Kidney epithelial cell (primary cell): ENCODE data around the gene FAM210A. TPM values are rescaled to one million over a fixed set of nuclear protein-coding genes. Genes with fewer than 3 reads are reported as not detected.
A peak's percentile ranks its signal among the peaks of the same experiment; 100 is the strongest.

Source experiments
- DNase-seq: peaks from one replicate; pipeline ENCODE4 v3.0.0-alpha.2; 2010; ENCODE audit warnings: low read depth
- H3K27me3 ChIP-seq: 2 replicates; pipeline ENCODE4 v1.6.0; 2011; ENCODE audit warnings: low read length; ENCODE audit not compliant: control insufficient read depth, insufficient read depth
- H3K36me3 ChIP-seq: 2 replicates; pipeline ENCODE4 v1.5.1; 2011; ENCODE audit warnings: low read length; ENCODE audit not compliant: control insufficient read depth, insufficient read depth
- H3K4me3 ChIP-seq: 2 replicates; pipeline ENCODE4 v1.5.1; 2011; ENCODE audit warnings: low read depth, mild to moderate bottlenecking, control low read depth, low read length
- total RNA-seq: library from RNA; depleted of rRNA; stranded (reverse); fragments of >200 nt; gene quantifications from 2 replicates; pipeline ENCODE4 v1.2.3, GENCODE V29; 2015
- TF ChIP-seq, protein P1 (sequence below): IDR thresholded peaks from 2 replicates; pipeline ENCODE4 v1.5.1; 2011; ENCODE audit warnings: mild to moderate bottlenecking, moderate library complexity, low read length, control low read depth, inconsistent platforms; ENCODE audit not compliant: insufficient read depth, poor library complexity, severe bottlenecking

Gene FAM210A
- total RNA-seq, 1 donor from 2014 or later, result 13.6 TPM

DNA sequence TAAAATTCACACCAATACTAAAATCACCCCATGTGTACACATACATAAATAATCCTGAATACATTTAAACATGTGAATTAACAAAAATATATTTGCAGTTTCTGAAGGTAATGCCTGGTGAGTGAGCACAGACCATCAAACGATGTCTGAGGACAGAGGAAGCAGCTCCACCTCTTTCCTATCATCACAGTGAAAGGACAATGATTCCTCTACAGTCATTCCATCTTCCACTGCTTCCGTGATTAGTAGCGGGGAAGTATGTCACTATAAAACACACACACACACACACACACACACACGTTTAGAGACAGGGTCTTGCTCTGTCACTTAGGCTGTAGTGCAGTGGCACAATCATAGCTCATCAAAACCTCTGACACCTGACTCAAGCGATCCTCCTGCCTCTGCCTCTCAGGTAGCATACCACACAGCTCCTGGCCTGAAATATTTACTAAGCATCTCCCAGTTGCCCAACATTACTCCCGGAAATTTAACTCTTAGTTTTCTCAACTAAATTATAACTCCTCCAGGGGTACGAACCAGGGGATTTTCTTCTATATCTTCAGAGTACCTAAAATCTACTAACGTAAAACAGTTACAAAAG, 12.8 kb downstream of the FAM210A start:
- H3K27me3 ChIP-seq, result no peaks in the 10 kb centered on the region
- H3K4me3 ChIP-seq, result no peak overlapping the region
- TF ChIP-seq, protein P1, sequence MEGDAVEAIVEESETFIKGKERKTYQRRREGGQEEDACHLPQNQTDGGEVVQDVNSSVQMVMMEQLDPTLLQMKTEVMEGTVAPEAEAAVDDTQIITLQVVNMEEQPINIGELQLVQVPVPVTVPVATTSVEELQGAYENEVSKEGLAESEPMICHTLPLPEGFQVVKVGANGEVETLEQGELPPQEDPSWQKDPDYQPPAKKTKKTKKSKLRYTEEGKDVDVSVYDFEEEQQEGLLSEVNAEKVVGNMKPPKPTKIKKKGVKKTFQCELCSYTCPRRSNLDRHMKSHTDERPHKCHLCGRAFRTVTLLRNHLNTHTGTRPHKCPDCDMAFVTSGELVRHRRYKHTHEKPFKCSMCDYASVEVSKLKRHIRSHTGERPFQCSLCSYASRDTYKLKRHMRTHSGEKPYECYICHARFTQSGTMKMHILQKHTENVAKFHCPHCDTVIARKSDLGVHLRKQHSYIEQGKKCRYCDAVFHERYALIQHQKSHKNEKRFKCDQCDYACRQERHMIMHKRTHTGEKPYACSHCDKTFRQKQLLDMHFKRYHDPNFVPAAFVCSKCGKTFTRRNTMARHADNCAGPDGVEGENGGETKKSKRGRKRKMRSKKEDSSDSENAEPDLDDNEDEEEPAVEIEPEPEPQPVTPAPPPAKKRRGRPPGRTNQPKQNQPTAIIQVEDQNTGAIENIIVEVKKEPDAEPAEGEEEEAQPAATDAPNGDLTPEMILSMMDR, result no peak
- no peaks in the 10 kb centered on the region for H3K36me3 ChIP-seq
- no peak for DNase-seq

DNA sequence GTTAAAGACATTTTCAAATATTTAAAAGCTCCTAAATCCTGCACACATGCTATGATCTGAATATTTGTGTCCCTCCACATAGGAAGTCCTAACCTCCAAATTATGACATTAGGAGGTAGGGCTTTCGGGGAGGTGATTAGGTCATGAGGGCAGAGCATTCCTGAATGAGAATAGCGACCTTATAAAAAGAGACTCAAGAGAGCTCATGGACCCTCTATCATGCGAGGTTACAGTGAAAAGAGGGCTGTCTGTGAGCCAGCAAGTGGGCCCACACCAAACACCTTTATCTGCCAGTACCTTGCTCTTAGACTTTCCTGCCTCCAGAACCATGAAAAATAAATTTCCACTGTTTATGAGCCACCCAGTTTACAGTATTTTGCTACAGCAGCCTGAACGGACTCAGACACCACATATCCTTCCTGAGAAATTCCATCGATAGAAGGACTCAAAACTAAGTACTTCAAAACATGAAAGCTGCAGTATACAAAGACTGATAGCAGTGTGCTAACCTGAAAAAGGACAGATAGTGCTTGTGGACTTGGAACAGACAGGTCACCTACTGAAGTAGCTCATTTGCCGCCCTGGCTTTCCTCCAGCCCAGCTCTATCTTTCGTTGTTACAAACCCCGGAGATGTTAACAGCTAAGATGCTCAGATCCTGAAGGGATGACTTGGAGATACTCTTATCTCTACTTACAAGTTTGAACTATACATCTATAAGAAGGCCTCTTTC, 13.8 kb downstream of the FAM210A start:
- Histone ChIP-seq H3K4me3 (no peak overlapping the region), H3K36me3 (no peaks in the 10 kb centered on the region), H3K27me3 (no peaks in the 10 kb centered on the region)
- no peak for DNase-seq
- TF ChIP-seq, protein P1, result no peak

DNA sequence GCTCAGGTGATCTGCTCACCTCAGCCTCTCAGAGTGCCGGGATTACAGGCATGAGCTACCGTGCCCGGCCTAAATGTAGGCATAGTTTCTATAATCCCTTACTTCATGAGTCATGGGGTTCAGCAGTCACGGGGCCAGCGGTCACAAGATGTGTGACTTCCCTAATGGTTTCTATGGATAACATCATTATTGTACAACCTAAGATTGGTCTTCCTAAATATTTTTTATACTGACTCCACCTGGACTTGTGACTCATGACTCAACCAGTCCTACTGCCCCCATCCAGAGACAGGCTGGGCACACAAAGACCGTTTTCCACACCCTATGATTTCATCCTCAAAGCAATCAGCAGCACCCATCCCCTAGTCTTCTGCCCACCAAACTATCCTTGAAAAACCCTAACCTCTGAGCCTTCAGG, 15.9 kb downstream of the FAM210A start:
- no peaks in the 10 kb centered on the region for H3K36me3 ChIP-seq
- H3K4me3 ChIP-seq, result no peak overlapping the region
- TF ChIP-seq, protein P1, result no peak
- DNase-seq, result peak; percentile 60
- no peaks in the 10 kb centered on the region for H3K27me3 ChIP-seq

DNA sequence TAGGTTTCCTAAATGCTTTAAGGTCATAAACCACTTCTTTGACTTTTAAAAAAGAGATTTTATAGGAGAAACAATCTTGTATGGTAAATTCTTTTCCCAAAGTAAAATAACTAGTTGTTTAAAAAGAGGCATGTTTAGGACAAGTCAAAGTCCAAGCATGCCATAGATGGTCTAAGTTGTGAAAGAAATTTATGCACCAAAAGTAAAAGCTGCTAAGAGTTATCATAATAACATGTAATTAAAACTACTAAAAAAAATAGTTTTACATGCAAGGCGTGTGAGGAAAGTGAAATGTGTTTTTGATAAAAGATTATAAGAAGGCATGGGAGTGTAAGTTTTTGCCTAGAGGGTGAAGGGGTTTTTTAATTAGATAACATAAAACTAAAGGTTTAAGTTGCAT, 22.5 kb downstream of the FAM210A start:
- H3K36me3 ChIP-seq, result no peaks in the 10 kb centered on the region
- no peak overlapping the region for H3K4me3 ChIP-seq
- TF ChIP-seq, protein P1, result no peak
- DNase-seq, result no peak
- H3K27me3 ChIP-seq, result no peaks in the 10 kb centered on the region

DNA sequence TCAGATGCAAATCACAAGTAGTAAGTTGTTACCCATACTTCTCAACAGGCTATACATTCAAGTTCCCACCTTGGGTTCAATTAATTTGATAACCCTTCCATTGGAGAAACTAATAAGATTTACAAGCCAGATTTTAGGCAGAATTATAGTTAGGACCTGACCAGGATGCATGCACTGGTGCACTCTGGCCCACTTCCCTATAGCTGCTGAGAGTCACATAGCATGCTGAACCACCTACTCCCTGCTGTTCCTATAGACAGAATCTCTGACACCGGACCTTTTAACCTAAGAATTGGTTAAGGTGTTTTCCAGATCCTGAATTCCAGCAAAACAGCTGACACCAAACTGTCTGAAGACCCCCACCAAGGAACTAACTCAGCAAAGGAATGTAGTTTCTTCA, 26.2 kb downstream of the FAM210A start:
- Histone ChIP-seq H3K4me3 (no peak overlapping the region), H3K36me3 (no peaks in the 10 kb centered on the region), H3K27me3 (no peaks in the 10 kb centered on the region)
- DNase-seq, result no peak
- TF ChIP-seq, protein P1, result no peak
